Frontal cortex (tissue), 4 donors: ENCODE measurements around the gene ZMYM3. TPM values are rescaled to one million over a fixed set of nuclear protein-coding genes. Genes with fewer than 3 reads are reported as not detected.

ENCODE experiments used
- DNase-seq, 2 donors: peaks; one replicate each; pipeline ENCODE4 v3.0.0; 2012; ENCODE audit warnings: low spot score in 2 of 2
- FAIRE-seq: peaks from 2 replicates; lab custom pipeline; 2012; peaks lifted over from hg19 to GRCh38; lab: Jason Lieb, UNC
- total RNA-seq: library from RNA; depleted of rRNA; stranded (reverse); fragments of >200 nt; gene quantifications from one replicate; pipeline ENCODE4 v1.2.3, GENCODE V29; 2014
- donor health status: control.
- donor health status: control.
- donor health status: control.

Gene ZMYM3
- total RNA-seq, 1 donor from 2014 or later: 19.6 TPM

DNA sequence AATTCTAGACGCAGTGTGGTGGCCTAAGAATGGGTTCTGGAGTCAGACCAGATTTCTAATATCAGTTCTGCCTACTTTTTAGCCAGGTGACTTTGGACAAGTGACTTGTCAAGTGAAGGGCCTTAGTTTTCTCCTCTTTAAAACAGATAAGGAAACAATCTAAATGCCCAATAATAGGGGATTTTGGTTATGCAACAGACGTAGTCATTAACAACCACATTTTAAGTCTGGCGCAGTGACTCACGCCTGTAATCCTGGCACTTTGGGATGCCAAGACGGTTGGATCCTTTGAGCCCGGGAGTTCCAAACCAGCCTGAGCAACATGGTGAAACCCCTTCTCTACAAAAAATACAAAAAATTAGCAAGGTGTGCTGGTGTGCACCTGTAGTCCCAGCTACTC, 2.1 kb upstream of the ZMYM3 start:
- DNase-seq (no peak), FAIRE-seq (no peak)

DNA sequence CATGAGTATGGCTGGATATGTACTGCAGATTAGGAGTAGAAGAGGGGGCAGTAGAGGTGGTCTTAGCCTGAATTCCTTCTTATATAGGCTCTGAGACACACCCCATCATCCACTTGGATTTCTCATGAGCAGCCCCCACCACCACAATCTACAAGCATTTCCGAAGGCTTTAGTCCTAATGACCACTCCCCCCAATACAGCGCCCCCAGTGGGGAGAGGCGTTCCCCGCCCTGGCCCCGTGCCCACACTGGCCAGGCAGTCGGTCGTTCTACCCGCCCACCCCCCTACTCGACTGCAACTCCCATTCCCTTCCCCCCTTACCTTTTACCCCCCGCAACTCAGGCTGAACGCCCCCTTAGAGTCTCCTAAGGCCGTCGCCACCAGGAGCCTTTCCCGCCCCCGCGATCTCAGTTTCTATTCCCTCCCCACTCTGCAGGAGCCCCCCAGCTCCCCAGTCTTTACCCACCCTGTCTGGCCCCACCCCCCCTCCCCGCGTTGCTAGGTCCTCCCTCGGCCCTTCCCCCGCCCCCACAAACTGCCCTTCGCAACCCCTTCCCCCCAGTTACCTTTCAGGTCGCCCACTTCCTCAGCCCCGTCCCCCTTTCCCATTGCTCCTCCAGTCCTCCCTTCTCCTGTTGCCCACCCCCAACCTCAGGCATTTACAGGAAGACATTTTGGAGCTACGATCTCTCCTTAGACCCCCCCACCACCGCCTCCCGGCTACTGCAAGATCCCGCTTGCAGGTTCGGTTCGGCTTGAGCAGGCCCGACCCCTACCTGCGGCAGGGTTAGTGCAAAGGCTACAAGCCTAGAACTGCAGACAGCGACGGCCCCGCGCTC, 468 bp downstream of the ZMYM3 start:
- DNase-seq: peak in 1 of 2 donors; percentile 36
- FAIRE-seq: no peak

GRCh38 chrX:71252221-71252620, 1.7 kb downstream of the ZMYM3 start:
- FAIRE-seq (no peak), DNase-seq (no peak)

DNA sequence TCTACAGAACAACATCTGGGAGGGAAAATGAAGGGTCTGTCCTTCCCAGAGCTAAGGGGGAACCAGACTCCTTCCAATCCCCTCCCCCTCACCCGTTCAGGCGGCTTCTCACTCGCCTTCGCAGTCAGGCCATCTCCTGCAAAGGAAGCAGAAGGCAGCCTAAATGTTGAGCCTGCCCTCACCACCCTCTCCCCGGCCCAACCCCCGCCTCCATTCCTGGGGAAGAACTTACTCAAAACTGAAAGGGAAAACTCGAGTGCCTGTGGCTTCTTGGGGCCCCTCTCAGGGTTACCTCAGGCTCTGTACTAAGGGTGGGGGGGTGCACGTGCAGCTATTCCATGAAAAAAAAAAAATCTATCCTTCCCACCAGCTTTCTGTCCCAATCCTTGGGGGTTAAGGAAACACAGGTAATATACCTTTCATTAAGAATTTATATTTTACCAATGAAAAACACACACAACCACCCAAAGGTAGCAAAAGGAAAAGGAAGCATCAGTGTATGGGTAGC, 2.4 kb downstream of the ZMYM3 start:
- DNase-seq (no peak), FAIRE-seq (no peak)

DNA sequence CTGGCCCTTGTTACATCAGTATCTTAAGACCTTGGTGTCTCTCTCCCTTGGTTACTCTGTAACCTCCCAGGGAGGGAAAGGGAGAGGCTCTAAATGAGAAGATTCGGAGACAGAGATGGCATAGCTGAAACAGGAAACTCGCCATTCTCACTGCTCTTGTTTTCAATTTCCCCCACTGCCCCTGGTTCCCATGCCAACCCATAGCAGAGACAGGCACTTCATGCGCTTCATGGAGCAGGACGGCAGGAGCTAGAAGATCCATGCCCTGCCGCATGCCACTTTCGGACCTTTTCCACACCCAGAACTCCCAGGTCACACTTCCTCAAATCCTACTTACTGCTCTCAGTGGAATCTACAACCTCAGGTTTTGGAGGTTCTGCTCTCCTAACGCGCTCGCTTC, 3.1 kb downstream of the ZMYM3 start:
- no peak for FAIRE-seq

GRCh38 chrX:71245159-71245558, 8.8 kb downstream of the ZMYM3 start:
- DNase-seq (no peak), FAIRE-seq (no peak)

More for the DNA sequence above, 3.1 kb downstream of the ZMYM3 start:
- DNase-seq: no peak

DNA sequence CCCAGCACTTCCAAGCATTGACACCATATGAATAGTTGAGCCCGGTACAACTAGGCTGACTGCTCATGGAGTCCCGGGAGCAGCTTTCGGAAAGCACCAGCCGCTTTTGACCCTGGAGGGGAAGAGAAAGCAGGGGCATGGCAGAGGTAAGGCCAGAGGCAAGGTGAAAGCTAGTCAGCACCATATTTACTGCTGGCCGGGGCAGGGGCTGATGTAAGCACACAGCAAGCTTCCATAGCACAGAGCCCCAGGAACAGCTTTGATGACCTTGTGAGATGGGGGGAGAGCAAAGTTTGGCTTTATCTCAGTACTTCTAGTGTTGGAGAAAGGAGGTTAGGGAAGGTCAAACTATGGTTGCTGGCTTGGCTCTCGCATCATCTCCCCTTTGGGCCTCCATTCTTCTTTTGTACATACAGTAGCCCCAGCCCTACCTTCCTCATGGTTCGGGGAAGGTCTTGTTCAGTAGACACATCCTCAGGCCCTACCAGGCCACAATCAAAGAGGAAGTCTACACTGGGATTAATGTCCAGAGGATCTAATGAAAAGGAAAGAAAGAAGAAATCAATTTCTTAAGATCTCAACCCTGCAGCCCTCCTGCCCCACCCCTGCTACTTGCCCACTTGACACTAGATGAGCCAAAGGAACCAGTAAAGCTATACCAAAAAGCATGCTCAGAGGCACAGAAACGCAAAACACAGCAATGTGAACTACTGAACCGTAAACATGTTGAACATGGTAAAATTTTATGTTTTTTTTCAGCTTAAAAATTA, 9.4 kb downstream of the ZMYM3 start:
- FAIRE-seq: no peak
- DNase-seq: no peak

- DNase-seq: no peak
- FAIRE-seq: no peak
Observed at GRCh38 chrX:71241301-71241700, 12.6 kb downstream of the ZMYM3 start.

GRCh38 chrX:71239781-71240180, 14.2 kb downstream of the ZMYM3 start:
- FAIRE-seq: no peak

DNA sequence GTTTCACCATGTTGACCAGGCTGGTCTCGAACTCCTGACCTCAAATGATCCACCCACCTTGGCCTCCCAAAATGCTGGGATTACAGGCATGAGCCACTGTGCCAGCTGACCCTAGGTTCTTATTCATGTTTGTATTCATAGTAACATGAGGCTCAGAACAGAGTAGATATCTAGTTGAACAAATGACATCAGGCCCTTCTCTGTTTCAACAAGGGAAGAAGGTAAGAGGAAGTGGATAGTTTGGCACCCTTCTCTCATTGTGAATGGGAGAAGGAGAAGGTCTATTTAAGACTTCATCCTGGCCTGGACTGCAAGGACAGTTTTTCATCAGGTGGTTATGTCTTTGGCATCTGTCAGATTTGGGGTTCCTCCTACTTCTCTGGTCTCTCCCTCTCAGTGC, 17.1 kb downstream of the ZMYM3 start:
- no peak for DNase-seq
- no peak for FAIRE-seq

More at GRCh38 chrX:71239781-71240180, 14.2 kb downstream of the ZMYM3 start:
- no peak for DNase-seq

DNA sequence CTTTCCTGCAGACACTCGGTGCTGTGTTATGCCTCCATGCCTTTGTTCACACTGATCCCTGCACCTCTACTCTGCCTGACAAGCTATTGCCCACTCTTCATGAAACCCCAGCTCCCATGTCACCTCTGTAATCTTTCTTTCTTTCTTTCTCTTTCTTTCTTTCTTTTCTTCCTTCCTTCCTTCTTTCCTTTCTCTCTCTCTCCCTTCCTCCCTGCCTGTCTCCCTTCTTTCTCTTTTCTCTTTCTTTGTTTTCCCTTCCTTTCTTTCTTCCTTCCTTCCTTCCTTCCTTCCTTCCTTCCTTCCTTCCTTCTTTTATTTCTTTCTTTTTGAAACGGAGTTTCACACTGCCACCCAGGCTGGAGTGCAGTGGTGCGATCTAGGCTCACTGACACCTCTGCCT, 18.5 kb downstream of the ZMYM3 start:
- no peak for FAIRE-seq
- no peak for DNase-seq

DNA sequence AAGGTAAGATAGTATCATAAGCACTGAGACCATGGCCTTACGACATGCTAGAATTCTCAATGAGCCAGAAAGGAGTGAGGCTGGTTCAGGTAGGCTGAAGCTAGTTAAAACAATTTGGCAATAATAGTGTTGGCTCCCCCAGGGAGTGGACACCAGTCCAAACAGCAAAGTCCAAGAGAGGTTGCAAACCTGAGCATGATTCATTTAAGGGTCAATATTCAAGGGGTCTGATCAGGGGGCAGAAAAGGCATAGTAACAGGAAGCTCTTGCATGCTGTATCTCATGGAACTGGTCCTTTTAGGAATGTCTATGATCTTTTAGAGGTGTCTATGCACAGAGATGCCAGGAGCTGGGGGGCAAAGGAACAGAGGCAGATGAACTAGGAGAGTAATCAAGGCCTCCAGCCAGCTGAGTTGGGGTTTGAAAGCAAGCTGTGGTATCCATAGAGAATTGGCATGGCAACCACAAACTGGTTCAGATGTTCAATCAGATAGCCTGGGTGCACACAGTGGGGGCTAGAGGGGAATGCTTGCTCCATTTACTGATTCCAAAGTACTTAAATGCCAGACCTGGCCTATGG, 25.8 kb downstream of the ZMYM3 start:
- DNase-seq: no peak
- FAIRE-seq: no peak

- no peak for FAIRE-seq
Observed at GRCh38 chrX:71227370-71228062, 26.4 kb downstream of the ZMYM3 start.

DNA sequence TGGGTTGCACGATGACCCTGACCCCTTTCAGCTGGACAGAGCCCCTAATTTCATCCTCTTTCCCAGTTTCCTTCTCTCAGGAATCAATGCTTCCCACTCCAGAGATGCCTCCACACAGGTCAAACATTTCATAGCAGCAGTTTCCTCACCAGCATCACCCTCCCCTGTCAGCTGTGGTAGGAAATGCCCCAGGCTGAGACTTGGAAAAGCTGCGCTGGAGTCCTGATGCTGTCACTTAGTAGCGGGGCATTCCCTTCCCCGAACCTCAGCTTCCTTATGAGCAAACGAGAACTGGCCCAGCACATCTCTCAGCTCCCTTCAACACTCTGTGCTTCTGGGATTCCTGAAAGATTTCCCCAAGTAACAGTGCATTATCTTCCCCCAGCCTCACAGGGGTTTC, 28.3 kb downstream of the ZMYM3 start:
- no peak for DNase-seq
- FAIRE-seq: no peak

More at GRCh38 chrX:71227370-71228062, 26.4 kb downstream of the ZMYM3 start:
- no peak for DNase-seq

DNA sequence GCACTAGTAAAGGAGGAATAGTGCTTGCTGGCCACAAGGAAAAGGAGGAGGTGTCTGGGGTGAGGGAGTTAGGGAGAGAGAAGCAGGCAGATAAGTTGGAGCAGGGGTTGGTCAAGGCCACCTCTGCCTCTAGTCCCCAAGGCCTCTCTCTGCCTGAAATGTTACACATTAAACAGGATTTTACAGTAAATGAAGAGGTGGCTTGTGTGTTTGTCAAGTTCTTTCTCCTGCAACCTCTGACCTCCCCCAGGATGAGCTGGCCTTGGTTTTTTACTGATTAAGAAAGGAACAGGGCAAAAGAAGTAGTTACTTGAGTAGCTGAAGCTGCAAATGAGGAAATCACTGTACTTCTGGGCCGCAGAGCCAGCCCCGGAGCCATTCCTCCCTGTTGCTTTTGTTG, 28.9 kb downstream of the ZMYM3 start:
- FAIRE-seq: no peak
- no peak for DNase-seq

- FAIRE-seq: no peak
- no peak for DNase-seq
Observed at GRCh38 chrX:71224098-71224708, 29.7 kb downstream of the ZMYM3 start.

DNA sequence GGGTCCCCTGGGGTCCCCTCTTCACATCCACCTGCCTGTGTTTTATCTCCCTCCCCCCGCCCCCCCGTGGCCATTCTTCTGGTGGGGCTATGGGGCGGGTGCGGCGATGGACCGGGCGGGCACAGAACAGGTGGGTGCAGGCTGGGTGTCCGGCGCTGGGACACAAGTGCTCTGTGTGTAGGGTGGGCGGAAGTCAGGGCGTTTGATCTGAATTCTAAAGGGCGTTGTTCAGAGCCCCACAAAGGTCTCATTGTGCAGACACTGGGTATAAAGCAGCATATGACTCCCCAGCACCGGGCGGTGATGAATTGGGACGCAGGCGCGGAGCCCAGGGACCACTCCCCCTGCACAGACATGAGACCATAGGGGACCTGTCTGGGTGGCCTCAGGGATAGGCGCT, 31.0 kb downstream of the ZMYM3 start, which contains the start of gene GJB1:
TSS of gene GJB1 (plus strand) at position 296 of the 400 bp plus-strand sequence. CDS start 484 bp downstream, outside the sequence.
- DNase-seq (peak; percentile 30 to 36), FAIRE-seq (no peak)

DNA sequence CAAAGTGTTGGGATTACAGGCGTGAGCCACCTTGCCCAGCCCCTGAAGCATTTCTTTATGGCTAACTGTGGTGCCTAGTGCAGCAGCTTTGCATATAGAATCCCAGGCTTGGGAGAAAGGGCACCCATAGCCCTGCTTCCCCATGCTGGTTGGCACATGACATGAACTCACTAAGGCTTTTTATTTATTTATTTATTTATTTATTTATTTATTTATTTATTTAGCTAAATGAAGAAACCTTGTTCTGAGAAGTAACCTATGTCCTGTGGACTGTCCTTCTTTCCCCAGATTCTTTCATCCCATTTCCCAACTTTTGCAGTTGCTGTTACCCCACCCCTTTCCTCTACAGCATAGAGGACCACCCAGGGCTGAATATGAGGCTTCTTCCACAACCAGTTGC, 32.8 kb downstream of the ZMYM3 start:
- DNase-seq: no peak
- no peak for FAIRE-seq

DNA sequence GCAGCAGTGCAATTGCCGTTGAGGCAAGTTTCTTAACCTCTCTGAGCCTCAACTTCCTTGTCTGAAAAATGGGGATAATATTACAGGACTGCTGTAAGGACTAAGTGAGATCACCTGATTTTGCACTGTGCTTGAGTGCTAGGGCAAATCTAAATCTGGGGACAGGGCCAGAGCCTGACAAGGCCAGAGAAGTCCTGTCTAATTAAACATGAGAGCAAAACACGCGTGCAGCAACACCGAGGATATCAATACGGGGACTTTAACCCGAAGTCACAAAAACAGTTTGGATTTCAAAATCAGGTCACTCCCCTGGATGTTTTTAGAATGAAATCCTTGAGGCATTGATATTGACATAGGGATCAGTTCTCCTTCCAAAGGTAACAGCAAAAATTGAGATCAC, 36.6 kb downstream of the ZMYM3 start:
- FAIRE-seq (no peak), DNase-seq (no peak)
